CD1c-positive myeloid dendritic cell (primary cell): Measurements from ENCODE around the gene PABPC1L2A.
"Not testable (repeated sequence)": the region's sequence is repeated elsewhere in the genome, so short reads cannot be mapped to it uniquely, and the experiment has no call there.

Source experiments
- DNase-seq: peaks from one replicate; pipeline ENCODE4 v3.0.0-alpha.2; 2016; ENCODE audit errors: extremely low spot score

Gene PABPC1L2A

GRCh38 chrX:73079024-73079562, at the start of gene PABPC1L2A:
PABPC1L2A (minus strand) TSS chrX:73079512; CDS start chrX:73079386, 126 bp downstream.
- DNase-seq, result not testable (repeated sequence)

DNA sequence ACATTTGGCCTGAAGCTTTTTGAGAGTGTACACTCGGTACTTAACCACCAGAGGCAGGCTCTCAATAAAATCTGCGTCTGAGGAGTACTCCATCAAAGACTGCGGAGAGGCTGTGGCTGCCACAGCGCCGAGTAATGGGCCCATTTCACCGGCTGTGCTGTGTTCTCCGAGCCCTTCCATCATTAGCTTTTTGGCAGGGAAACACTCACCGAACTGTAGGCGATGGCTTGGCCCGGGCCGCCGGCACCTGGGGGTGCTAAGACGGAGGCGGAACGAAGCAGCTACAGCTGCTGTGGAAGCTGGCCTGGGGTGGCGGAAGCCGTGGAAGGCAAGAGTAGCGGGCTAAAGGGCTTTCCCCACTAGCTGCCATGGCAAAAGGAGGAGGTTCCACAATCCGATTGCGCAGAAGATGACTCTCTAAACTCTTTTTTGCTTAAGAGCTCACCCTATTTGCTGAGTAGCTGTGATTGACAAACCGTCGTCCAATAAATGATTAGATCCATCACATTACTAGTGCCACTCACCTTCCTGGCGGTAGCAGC, 48.5 kb upstream of the PABPC1L2A start:
- DNase-seq, result no peak

DNA sequence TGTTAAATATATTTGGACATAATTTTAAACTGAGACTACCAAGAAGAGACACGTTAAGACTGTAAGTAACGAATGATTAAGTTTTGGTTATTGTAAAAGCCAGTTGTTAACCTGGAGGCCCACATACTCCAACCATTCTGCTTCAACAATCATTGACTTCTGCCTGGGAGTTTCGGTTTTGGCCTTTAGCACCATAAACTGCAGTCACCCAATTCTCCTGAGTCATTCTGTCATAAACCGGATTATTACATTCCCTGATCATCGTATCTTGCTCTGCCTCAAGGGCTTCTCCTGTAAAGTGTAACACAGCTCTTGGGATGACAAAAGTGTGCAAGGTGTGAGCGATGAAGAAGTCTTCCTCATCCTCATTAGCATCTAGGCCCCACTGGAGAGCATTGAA, 46.9 kb upstream of the PABPC1L2A start:
- DNase-seq, result no peak

DNA sequence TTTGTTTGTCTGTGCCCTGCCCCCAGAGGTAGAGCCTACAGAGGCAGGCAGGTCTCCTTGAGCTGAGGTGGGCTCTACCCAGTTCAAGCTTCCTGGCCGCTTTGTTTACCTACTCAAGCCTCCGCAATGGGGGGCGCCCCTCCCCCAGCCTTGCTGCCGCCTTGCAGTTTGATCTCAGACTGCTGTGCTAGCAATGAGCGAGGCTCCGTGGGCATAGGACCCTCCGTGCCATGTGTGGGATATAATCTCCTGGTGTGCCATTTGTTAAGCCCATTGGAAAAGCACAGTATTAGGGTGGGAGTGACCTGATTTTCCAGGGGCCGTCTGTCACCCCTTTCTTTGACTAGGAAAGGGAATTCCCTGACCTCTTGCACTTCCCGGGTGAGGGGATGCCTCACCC, 20.2 kb upstream of the PABPC1L2A start:
- DNase-seq, result not testable (repeated sequence)

DNA sequence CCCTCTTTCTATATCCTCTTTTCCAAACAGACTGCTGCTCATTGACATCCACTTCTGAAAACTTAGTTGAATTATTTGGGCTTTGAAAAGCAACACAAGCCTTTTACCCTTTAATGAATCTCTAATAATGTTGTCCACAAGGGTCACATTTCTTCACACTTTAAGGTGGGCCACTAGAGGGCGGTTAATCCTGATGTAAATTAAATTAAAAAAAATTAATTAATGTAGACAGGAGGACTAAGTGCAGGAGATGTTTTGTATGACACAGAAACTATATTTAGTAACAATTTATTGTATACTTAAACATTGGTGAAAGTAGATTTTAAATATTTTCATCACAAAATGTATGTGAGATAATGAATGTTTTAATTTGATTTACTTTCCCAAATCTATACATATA, 7.5 kb upstream of the PABPC1L2A start:
- DNase-seq, result not testable (repeated sequence)

- DNase-seq, result not testable (repeated sequence)
Observed at GRCh38 chrX:73079884-73080283, 572 bp upstream of the PABPC1L2A start.

DNA sequence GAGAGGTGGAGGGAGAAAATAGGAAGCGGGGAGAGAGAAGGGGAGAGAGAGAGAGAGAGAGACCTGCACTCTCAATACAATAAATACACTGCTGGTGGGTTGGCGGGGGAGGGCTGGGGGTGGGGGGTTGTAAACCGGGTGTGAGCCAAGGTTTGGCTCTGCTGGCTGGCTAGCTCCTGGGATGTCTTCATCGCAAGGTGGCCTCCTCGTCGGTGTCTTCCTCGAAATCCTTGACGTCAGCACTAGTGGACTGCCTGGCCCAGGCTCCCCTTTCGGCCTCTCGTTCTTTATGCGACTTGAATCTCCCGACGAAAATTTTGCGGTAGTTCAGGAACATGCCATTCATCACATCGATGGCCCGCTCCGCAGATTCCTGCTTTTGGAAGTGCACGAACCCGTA, 715 bp downstream of the PABPC1L2A start:
- DNase-seq, result not testable (repeated sequence)

- DNase-seq, result no peak
Observed at GRCh38 chrX:73076838-73077237, 2.5 kb downstream of the PABPC1L2A start.

- DNase-seq, result no peak
Observed at GRCh38 chrX:73069365-73070035, 9.8 kb downstream of the PABPC1L2A start.

GRCh38 chrX:73068467-73069364, 10.6 kb downstream of the PABPC1L2A start:
- no peak for DNase-seq

- DNase-seq, result not testable (repeated sequence)
Observed at GRCh38 chrX:73067761-73068466, 11.4 kb downstream of the PABPC1L2A start.

GRCh38 chrX:73028876-73029275, 50.4 kb downstream of the PABPC1L2A start:
- DNase-seq, result no peak
